Mesothelial cell of epicardium (in vitro differentiated cells): Measurements from ENCODE around the gene CMKLR1. TPM values are rescaled to one million over a fixed set of nuclear protein-coding genes. Genes with fewer than 3 reads are reported as not detected.

Experiments
- DNase-seq, 2 experiments: peaks; one replicate each; pipeline ENCODE4 v3.0.0; 2021; ENCODE audit warnings: low spot score in 2 of 2; ENCODE audit not compliant: unreplicated experiment in 2 of 2
- H3K27ac Mint-ChIP-seq: 2 replicates; pipeline ENCODE4 v1.8.0; 2021; ENCODE audit warnings: mixed read lengths
- H3K27me3 Mint-ChIP-seq: 2 replicates; pipeline ENCODE4 v1.8.0; 2021; ENCODE audit warnings: low read depth, mixed read lengths
- H3K36me3 Mint-ChIP-seq: 2 replicates; pipeline ENCODE4 v1.8.0; 2021; ENCODE audit warnings: mixed read lengths
- H3K4me1 Mint-ChIP-seq: 2 replicates; pipeline ENCODE4 v1.8.0; 2021; ENCODE audit warnings: mixed read lengths
- H3K4me3 Mint-ChIP-seq: 2 replicates; pipeline ENCODE4 v1.8.0; 2021; ENCODE audit warnings: mild to moderate bottlenecking, moderate library complexity, mixed read lengths
- H3K9me3 Mint-ChIP-seq: 2 replicates; pipeline ENCODE4 v1.8.0; 2021; ENCODE audit warnings: mixed read lengths
- total RNA-seq: library from RNA; stranded (reverse); gene quantifications from 3 replicates; pipeline ENCODE4 v1.2.1, GENCODE V29; 2021
- TF ChIP-seq, protein P1 (sequence below): fragments of 200-600 bp; sonication (generic); IDR thresholded peaks from one replicate; pipeline ENCODE4 v1.5.0; 2021; ENCODE audit warnings: antibody characterized with exemption; ENCODE audit not compliant: unreplicated experiment

The CMKLR1 gene
- total RNA-seq, 1 donor from 2014 or later, result 0.87 TPM

DNA sequence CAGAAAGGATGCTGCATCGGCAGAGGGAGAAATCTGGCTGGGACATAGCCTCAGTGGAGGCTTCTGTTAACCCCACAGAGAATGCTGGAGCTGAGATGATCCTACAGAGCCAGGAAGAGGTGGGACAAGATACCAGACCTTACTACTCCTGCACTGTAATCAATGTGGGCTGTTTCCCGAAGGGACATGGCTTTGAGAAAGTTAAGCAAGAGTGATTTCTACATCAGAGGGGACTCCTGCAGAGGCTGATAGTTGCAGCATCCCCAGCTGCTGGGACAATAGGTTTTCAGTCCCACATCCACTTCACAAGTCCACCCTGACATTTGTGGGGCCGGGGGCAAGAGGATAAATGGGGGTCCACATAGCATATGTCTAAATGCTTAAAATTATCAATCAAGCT is 22.5 kb upstream of the CMKLR1 start:
- H3K4me1 Mint-ChIP-seq, result no peaks in the 10 kb centered on the region

DNA sequence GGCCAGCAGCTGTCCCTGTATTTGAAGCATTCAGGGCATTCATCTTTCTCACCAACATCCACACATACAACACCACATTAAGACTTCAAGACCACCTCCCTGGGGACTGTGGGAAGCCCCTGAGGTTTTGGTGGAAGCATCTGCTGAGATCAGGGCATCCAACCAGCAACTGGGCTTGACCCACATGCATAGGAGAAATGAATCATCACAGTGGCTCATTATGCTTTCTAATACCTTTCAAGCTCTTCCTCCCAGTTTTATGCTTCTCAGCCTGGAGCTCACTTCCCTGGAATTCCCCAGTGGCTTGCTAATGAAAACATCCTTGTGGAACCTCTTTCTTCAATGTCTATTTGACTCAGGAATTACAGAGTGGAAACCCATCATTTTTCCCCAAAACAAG is 21.4 kb upstream of the CMKLR1 start:
- DNase-seq, result no peak
- H3K9me3 Mint-ChIP-seq, result no peaks in the 10 kb centered on the region
- H3K4me3 Mint-ChIP-seq, result no peak overlapping the region
- TF ChIP-seq, protein P1, sequence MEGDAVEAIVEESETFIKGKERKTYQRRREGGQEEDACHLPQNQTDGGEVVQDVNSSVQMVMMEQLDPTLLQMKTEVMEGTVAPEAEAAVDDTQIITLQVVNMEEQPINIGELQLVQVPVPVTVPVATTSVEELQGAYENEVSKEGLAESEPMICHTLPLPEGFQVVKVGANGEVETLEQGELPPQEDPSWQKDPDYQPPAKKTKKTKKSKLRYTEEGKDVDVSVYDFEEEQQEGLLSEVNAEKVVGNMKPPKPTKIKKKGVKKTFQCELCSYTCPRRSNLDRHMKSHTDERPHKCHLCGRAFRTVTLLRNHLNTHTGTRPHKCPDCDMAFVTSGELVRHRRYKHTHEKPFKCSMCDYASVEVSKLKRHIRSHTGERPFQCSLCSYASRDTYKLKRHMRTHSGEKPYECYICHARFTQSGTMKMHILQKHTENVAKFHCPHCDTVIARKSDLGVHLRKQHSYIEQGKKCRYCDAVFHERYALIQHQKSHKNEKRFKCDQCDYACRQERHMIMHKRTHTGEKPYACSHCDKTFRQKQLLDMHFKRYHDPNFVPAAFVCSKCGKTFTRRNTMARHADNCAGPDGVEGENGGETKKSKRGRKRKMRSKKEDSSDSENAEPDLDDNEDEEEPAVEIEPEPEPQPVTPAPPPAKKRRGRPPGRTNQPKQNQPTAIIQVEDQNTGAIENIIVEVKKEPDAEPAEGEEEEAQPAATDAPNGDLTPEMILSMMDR, result no peak
- no peak overlapping the region for H3K27ac Mint-ChIP-seq
- H3K36me3 Mint-ChIP-seq, result no peaks in the 10 kb centered on the region
- peaks cover 19% of the 10 kb centered on the region for H3K27me3 Mint-ChIP-seq
- no peaks in the 10 kb centered on the region for H3K4me1 Mint-ChIP-seq

More for the DNA sequence above, 22.5 kb upstream of the CMKLR1 start:
- TF ChIP-seq, protein P1, result no peak
- no peak for DNase-seq
- H3K4me3 Mint-ChIP-seq, result no peak overlapping the region
- no peaks in the 10 kb centered on the region for H3K36me3 Mint-ChIP-seq
- no peaks in the 10 kb centered on the region for H3K9me3 Mint-ChIP-seq
- H3K27me3 Mint-ChIP-seq, result peaks cover 21% of the 10 kb centered on the region
- no peak overlapping the region for H3K27ac Mint-ChIP-seq

DNA sequence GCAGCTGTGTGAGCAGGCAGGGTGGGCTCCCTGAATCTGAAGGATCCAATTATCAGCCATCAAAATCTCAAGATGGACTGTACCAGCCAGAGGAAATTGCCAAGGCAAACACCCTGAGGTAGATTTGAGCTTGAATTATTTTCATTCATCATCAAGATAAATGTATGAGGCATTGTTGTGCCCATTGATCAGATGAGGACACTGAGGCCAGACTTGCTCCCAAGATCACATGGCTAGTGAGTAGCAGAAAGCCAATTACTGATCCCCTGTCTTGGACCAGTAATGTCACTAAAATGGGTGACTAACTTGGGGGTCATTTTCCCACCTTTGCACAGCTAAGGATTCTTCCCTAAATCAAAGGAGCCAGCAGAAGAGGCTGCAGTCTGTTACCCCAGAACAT is 20.9 kb upstream of the CMKLR1 start:
- Mint-ChIP-seq H3K27ac (no peak overlapping the region), H3K27me3 (peaks cover 19% of the 10 kb centered on the region), H3K4me1 (no peaks in the 10 kb centered on the region), H3K36me3 (no peaks in the 10 kb centered on the region), H3K9me3 (no peaks in the 10 kb centered on the region), H3K4me3 (no peak overlapping the region)
- TF ChIP-seq, protein P1, result no peak
- no peak for DNase-seq

DNA sequence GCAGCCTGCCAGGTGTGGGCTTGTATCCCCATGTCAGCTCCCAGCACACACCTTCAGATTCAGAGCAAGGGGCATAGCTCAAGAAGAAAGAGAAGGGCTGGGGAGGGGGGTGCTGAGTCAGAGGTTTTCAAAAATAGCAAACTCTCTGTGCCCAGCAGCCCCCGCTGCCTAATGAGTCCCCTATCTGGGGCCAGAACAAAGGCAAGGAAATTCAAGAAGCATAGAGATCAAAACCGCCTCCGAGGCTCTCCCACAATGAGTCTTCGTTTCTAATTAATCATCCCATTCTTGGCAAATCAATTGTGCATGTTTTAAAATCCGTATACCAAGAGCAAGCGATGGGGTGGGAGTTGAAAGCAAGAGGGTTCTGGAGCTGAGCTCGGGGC is 19.5 kb upstream of the CMKLR1 start:
- DNase-seq, result no peak
- Mint-ChIP-seq H3K27ac (no peak overlapping the region), H3K4me1 (no peaks in the 10 kb centered on the region), H3K9me3 (no peaks in the 10 kb centered on the region), H3K4me3 (no peak overlapping the region), H3K36me3 (no peaks in the 10 kb centered on the region), H3K27me3 (peaks cover 20% of the 10 kb centered on the region)
- TF ChIP-seq, protein P1, result no peak

DNA sequence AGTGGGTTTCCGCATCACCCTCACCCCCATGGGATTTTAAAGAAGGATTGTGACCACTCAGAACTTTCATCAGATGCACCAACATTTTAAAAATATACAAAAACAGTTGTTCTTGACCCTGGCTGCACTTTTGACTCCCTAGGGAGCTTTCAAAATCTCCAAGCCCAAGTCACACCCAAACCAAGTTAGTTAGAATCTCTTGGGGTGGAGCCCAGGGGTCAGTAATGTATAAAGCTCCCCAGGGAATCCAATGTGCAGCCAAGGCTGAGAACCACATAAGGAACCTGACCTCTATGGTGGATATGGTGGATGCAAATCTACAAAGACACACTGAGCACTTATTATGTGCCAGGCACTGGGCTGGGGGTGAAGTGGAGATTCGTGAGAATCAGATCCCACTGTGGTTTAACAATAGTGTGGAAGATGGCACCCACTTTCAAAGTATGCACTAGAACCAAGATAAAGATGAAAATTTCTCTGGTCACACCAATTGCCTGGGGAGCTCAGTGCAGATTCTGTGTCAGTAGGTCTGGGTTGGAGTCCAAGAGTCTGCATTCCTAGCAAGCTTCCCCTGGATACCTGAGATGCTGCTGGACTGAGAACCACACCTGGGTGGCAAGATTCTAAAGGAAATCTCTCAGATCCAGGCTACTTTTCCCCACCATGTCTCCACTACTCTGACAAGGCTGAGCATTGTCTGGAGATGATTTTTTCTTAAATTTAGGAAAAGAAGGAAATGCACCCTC is 18.9 kb upstream of the CMKLR1 start:
- no peaks in the 10 kb centered on the region for H3K36me3 Mint-ChIP-seq
- TF ChIP-seq, protein P1, result no peak
- no peak for DNase-seq
- H3K4me1 Mint-ChIP-seq, result no peaks in the 10 kb centered on the region
- no peak overlapping the region for H3K27ac Mint-ChIP-seq
- no peaks in the 10 kb centered on the region for H3K9me3 Mint-ChIP-seq
- H3K27me3 Mint-ChIP-seq, result peaks cover 22% of the 10 kb centered on the region
- no peak overlapping the region for H3K4me3 Mint-ChIP-seq
